Stimulated activated CD4-positive, alpha-beta T cell treated with anti-CD3 and anti-CD28 coated beads, Interleukin-12 subunit alpha, Interleukin-12 subunit beta, amount 100 ng/mL, for 4 hours (primary cell): ENCODE results near the gene ANKRD63.

Source experiments
- DNase-seq: peaks from one replicate; pipeline ENCODE4 v3.0.0-alpha.2; 2020

ANKRD63 gene

DNA sequence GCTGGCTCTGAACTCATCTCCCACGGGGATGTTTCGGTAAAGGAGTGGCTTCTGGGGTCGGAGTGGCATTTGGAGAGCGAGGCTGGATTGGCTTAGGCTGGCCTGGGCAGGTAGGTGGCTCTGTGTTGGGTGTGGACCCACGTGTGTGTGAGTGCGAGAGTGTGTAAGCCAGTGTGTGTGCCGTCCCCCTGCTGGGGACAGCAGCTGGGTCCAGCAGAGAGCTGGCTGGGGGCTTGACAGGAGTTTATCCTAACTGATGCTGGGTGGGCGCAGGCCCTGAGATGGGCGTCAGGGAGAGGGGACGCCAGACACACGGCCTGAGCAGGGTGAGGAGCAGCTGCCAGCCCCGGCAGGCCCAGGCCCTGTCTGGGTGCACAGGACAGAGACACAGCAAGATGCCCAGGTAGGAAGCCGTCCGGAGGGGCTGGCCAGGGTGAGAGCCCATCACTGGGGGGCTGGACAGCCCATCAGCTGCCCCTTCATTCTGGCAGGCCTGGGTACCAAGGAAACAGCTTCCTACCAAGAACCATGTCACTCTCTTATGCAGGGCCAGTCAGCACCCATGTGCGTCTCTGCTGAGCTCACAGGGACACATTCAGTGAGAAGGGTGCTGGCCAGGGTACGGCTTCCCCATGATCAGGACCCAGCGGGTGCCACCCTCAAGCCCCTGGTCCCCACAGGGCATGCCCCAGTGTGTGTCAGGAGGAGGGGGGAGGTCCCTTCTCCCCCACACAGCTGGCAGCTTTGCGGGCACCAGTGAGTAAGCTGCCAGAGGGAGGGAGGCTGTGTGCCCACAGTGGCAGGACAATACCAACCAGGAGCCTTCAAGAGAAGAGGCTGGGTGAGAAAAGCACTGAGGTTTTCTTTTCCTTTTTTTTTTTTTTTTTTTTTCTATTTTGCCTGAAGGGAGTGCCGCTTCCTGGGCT is 42.9 kb downstream of the ANKRD63 start:
- DNase-seq: no peak

DNA sequence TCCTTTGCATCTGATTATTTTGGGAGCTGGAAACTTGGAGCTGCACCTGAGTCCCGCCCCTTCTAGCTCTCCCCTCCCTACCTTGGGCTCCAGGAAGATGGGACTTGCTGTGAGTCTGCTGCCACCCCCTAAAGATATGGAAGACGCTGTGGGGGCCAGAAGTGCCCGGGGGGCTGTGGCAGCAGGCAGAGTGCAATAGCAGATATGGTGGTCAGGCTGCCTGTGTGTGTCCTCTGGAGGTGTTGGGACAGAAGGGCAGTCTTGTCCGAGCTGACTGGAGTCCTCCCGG is 43.5 kb downstream of the ANKRD63 start:
- no peak for DNase-seq

DNA sequence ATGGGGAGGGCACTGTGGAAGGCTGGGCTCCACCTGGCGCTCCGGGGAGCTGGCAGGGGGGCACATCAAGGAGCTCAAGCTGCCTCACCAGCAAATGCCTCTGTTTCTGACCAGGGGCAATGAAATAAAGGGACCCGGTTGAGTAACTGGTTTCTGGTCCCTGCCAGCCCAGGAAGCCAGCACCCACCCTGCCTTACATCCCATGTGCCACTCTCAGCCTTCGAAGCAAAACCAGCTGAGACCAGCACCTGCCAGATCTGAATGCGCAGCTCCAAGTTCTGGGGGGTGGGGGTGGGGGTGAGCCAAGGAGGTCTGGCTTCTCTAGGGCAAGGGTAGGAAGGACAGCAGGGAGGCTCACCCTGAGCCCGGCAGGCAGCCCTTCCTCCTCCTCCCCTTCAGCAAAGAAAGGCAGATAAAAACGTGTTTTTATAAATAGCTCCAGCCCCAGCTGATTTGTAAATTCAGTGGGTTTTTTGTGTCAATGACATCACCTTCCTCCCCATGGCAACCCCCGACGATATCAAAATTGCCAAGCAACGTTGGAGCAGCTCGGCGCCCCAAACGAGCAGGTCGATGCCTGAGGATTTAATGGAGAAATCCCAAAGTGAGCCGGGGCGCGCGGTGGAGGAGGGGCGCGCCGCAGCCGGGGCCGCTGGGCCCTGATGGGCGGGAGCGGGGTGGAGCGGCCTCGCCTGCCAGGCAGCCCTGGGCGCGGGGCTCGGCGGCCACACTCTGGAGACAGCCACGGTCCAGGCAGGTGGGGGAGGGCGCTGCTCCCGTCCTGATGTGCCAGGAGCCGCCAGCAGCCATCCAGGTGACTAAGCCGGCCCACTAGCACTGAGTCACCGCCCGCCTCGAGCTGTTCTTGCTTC is 44.1 kb downstream of the ANKRD63 start, which contains the start of gene PAK6:
TSS of gene PAK6 (plus strand) at position 532 of the 872 bp plus-strand sequence. CDS start 25,723 bp downstream, outside the sequence.
- DNase-seq: peak; percentile 34

DNA sequence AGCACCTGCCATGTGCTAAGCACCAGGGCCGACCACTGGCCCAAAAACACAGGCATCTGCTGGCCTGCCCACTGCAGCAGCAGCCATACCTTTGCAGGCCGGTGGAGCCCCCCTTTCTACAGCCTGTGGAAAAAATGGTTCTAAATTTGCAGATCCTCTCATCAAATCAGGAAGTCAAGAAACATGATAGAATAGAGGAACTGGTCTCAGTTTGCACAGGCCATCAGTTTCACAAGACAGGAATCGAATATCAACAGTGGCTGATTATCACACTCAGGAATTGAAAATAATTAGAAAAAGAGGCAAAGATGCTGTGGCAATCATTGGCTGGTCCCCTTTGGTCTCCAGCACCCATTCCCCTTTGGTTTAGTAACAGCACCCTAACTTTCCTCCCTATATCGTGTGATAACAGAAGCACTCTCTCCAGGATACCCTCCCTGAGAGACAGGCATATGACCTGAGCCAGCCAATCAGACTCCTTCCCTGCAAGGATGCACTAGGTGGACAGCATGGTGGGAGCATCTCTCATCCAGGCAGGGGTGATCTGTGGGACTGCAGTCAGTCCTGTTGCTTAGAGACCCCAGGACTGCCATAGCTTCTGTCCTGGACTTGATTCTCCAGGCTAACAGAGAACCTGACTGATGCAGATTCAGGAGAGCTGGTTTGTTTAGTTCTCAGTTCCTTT is 47.5 kb downstream of the ANKRD63 start:
- no peak for DNase-seq

DNA sequence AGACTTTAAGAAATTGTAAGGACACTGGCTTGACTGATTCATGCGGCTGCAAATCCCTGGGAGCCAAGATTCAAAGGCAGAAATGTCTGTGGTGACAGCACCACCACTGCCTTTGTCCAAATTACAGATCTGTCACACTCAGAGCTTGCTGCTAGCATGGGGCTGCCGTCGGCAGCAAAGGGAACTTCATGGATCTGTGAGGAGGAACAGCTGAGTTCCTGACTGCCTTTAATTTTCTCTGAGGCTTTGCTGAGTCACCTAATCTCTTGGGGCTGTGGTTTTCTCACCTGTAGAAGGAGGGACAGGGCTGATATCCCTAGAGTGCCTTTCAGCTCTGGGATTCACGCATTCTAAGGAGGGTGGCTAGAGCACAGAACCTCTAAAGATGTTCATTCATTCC is 48.1 kb downstream of the ANKRD63 start:
- DNase-seq: no peak

DNA sequence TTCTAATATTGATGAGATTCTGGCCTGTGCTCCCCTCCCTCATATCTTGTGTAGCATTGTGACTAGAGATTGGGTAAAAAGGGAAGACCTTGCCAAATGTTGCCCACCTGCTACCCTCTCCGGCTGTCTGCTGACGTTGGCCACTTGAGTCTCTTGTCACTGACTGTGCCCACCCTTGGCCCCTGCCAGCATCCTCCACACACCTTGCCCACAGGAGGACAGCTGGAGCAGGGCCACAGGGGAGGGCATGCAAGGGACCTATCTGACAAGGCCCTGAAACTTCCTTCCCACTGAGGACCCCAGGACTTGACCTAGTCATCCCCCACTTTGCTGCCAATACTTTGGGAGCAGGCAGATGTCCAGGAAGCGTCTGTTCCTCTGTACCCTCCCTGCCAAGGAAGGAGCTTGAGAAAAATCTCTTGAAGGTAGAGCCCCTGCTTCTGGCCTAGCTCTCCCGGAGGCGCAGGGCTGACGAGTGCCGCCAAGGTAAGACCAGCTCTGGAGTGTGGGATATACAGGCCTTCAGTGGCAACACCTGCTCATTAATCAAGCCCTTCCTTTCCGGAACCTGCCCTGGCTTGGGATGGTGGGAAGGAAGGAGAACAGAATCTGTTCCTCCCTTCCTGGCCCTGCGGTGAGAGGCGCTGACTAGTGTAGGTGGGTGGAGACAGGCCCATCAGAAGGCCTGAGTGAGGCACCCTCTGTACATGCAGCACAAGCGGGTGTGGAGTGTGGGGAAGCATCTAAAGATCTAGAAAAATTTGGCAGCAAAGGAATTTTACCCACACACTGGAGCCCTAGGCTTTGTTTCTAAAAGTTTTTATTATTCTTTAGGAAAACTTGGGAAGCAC is 48.9 kb downstream of the ANKRD63 start:
- no peak for DNase-seq

DNA sequence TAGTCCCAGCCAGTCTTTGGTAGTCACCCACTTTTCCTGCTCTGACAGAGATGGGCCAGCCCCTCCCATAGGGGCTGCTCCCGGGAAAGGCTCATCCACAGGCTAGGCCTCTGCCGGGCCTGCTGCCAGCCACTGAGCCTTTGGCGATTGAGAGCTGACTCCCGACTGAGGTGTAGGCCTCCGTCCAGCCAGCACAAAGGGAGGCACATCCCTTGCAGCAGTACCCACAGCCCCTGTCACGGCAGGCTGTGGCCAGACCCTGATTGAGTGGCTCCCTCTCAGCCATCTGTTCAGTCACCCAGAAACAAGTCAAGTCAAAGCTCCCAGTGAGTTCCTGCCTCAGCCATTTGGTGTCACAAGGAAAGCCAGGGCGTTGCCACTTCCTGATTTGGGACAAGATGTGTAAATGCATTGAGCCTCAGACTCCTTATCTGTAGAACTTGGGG is 50.2 kb downstream of the ANKRD63 start:
- no peak for DNase-seq
